HepG2 (cell line): ENCODE results near the gene BEAN1. TPM values are rescaled to one million over a fixed set of nuclear protein-coding genes. Genes with fewer than 3 reads are reported as not detected.

Source experiments
- ARNT ChIP-seq: fragments of 450-650 bp; IDR thresholded peaks from 2 replicates; pipeline ENCODE4 v1.6.1; 2017
- DMAP1 ChIP-seq: IDR thresholded peaks from 2 replicates; pipeline ENCODE4 v1.6.1; 2016
- HMGXB4 ChIP-seq, 2 experiments: sonication (generic) in 1 of 2; formaldehyde crosslinking in 1 of 2; IDR thresholded peaks; 2 replicates each; pipeline versions ENCODE4 v1.4.0 to v1.6.1; 2018 to 2020; ENCODE audit warnings: missing genetic modification reagents in 2 of 2, borderline replicate concordance in 1 of 2, low read depth in 1 of 2, mild to moderate bottlenecking in 1 of 2, missing biosample characterization in 1 of 2
- HNRNPUL1 ChIP-seq: fragments of 200-400 bp; formaldehyde crosslinking; IDR thresholded peaks from 2 replicates; pipeline ENCODE4 v1.6.1; 2017; ENCODE audit warnings: low read depth, mild to moderate bottlenecking, low read length, moderate library complexity
- KIAA2018 ChIP-seq: sonication (generic); formaldehyde crosslinking; IDR thresholded peaks from 2 replicates; pipeline ENCODE4 v1.5.0; 2020; ENCODE audit warnings: mild to moderate bottlenecking, missing genetic modification reagents, borderline replicate concordance
- MAFF ChIP-seq: IDR thresholded peaks from 2 replicates; pipeline ENCODE4 v1.6.1; 2011; ENCODE audit warnings: low read depth, low read length, improper control_type of control experiment
- NFIC ChIP-seq: IDR thresholded peaks from 2 replicates; pipeline ENCODE4 v1.6.1; 2012; ENCODE audit warnings: mild to moderate bottlenecking, low read length, inconsistent platforms
- PPARG ChIP-seq: conservative IDR thresholded peaks from 2 replicates; pipeline ENCODE4 v1.6.1; 2016; ENCODE audit warnings: missing biosample characterization, missing genetic modification reagents
- SRSF1 ChIP-seq: fragments of 200-400 bp; formaldehyde crosslinking; optimal IDR thresholded peaks from 2 replicates; pipeline ENCODE3; 2017; ENCODE audit warnings: mild to moderate bottlenecking, low read depth, low read length, moderate library complexity
- ZFP1 ChIP-seq: IDR thresholded peaks from 2 replicates; pipeline ENCODE4 v1.6.1; 2016
- ZNF337 ChIP-seq: sonication (generic); formaldehyde crosslinking; IDR thresholded peaks from 2 replicates; pipeline ENCODE4 v1.5.1; 2020; ENCODE audit warnings: missing genetic modification reagents, low read depth, mild to moderate bottlenecking, borderline replicate concordance
- ZNF44 ChIP-seq: sonication (generic); formaldehyde crosslinking; IDR thresholded peaks from 2 replicates; pipeline ENCODE4 v1.5.1; 2020; ENCODE audit warnings: mild to moderate bottlenecking, missing genetic modification reagents
- ZNF691 ChIP-seq: sonication (generic); formaldehyde crosslinking; IDR thresholded peaks from 2 replicates; pipeline ENCODE4 v1.4.0; 2020; ENCODE audit warnings: missing genetic modification reagents, low read depth, mild to moderate bottlenecking, borderline replicate concordance
- polyA plus RNA-seq, 8 experiments: library from polyadenylated mRNA; depleted of rRNA in 3 of 8; stranded (reverse) in 7 of 8; unstranded in 1 of 8; fragments of >200 nt; fragmentation: Illumina TruSeq in 4 of 8; extraction: Trizol in 4 of 8; gene quantifications; 2 replicates each; pipeline versions ENCODE4 v1.2.1 to v1.2.3, GENCODE V29; 2011 to 2016; ENCODE audit warnings: low read depth in 4 of 8, missing spikeins in 1 of 8, mixed read lengths in 1 of 8; ENCODE audit not compliant: insufficient read depth in 1 of 8
- total RNA-seq, 5 experiments: library from RNA; depleted of rRNA; stranded (reverse); fragments of >200 nt; fragmentation: Illumina TruSeq; extraction: Trizol; gene quantifications; 2 replicates each; pipeline ENCODE4 v1.2.3, GENCODE V29; 2016; ENCODE audit warnings: low read depth in 1 of 5
- TF ChIP-seq, protein P1 (sequence below): sonication (generic); formaldehyde crosslinking; IDR thresholded peaks from 2 replicates; pipeline ENCODE4 v1.4.0; 2020; ENCODE audit warnings: missing genetic modification reagents

Gene BEAN1
- total and polyA plus RNA-seq, 2 of the 13 experiments (the other 11 are each of a cell fraction or from before 2014, with no cell fraction given), result 0.53 to 1.4 TPM

- TF ChIP-seq HMGXB4 (CRISPR knock-in tag; IDR thresholded peaks at IDR 0.05; ENCODE audit: borderline replicate concordance in 1 of 2, low read depth in 1 of 2) (peak; percentile 25 to 72; a peak in 1 of 4 replicates), PPARG (CRISPR knock-in tag) (no peak), HNRNPUL1 (no peak), ARNT (no peak), ZNF44 (CRISPR knock-in tag) (no peak), MAFF (no peak), KIAA2018 (CRISPR knock-in tag) (no peak), NFIC (no peak), ZFP1 (CRISPR knock-in tag) (no peak), ZNF337 (CRISPR knock-in tag) (no peak), DMAP1 (CRISPR knock-in tag) (no peak), ZNF691 (peak; percentile 26; the same call in 1 of the 2 replicates), SRSF1 (no peak)
- TF ChIP-seq, protein P1, sequence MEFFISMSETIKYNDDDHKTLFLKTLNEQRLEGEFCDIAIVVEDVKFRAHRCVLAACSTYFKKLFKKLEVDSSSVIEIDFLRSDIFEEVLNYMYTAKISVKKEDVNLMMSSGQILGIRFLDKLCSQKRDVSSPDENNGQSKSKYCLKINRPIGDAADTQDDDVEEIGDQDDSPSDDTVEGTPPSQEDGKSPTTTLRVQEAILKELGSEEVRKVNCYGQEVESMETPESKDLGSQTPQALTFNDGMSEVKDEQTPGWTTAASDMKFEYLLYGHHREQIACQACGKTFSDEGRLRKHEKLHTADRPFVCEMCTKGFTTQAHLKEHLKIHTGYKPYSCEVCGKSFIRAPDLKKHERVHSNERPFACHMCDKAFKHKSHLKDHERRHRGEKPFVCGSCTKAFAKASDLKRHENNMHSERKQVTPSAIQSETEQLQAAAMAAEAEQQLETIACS (CRISPR knock-in tag), result no peak
Observed at GRCh38 chr16:66483689-66484452, 56.8 kb downstream of the BEAN1 start (continued).
